GM18526 (cell line): ENCODE measurements around the gene POU2F1.

Source experiments
- POLR2A ChIP-seq: IDR thresholded peaks from 3 replicates; pipeline ENCODE4 v1.6.1; 2011; ENCODE audit not compliant: insufficient read length; ENCODE audit errors: extremely low read depth

POU2F1 gene

DNA sequence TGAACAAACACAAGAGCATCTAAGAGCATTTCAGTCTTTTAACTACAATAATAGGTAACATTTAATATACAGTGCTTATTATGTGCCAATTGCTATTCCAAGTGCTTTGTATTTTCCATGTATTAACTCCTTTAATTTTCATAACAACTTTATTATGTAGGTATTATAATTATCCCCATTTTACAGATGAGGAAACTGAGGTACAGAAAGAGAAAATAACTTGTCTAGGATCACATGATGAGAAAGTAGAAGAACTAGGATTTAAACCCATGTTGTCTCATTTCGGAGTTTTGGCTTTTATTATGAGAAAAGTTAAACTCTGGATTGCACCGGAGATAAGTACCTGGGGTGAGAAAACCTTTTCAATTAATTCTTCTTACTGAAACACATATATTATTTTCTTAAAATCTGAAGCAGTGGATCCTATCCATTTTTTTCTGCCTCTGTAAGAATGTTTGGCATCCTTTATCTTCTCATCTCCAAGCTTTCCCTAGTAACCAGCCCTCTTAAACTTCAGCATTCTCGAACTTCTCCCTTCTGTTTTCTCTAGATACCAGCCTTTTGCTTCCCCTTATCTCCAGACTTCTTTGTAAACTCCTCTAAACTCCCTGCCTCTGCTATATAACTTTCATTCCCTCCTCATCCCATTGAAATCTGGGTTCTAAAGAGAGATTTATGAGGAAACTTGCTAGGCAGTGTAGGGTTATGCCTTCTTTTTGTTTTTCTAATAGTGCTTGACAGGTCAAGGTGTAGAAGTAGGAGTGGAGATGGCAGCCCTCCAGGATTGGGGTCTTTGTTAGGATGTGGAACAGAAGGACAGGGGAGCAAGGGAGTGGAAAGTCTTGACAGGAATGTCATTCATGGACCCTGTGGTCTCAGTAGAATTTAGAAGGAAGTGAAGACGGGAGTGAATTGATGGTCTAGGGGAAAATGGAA is 28.3 kb downstream of the POU2F1 start:
- no peak for TF ChIP-seq POLR2A

DNA sequence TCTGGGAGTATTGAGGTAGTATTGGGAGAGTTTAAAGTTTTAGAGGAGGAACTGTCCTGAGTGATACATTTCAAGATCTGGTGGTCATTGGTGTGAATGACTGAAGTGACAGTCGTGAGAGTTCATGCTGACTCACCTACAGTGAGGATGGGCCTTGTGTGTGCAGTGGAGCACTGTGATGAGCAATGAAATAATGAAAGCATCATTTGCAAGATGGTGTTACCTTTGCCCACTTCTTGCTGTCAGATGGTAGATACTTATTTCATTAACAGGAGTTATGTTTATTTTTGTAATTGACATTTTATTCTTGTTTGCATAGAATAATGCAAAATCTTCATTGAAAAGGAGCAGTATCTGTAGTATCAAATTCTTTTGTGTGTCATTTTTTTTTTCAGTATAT is 29.0 kb downstream of the POU2F1 start:
- TF ChIP-seq POLR2A, result no peak

DNA sequence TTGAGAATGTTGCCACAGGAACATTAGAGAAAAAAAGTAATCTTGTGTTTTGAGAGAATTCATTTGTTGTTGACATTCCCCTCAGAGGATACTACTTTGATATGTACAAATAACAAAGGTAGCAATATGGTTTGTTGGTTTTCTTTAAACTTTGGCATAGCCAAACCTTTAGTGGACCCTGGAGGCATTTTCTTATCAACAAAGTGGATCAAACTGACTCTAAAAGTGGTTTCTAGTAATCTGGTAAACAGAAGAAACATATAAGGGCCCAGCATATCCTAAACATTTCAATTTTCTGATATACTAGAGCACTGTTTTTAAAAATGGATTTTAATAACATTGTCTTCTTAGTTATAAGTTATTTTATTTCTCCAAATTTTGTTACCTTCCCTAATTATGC is 29.8 kb downstream of the POU2F1 start:
- TF ChIP-seq POLR2A, result no peak

DNA sequence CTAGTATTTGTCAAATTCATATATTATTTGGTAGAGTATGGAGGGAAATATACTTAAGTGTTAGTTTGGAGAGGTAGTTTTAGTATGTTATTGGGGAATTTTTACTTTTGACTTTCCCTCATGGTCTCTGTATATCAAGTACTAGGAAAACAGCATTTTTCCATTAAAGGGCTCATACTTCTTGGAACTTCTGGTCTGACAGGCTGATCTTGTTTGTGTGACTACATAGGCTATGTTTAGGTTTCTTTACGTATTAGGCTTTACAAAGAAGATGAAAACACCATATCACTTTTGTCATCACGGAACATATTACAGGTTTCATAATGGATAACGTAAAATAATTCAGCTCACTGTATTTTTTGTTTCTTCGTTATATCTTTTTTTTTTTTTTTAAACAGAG is 30.8 kb downstream of the POU2F1 start:
- TF ChIP-seq POLR2A, result no peak

DNA sequence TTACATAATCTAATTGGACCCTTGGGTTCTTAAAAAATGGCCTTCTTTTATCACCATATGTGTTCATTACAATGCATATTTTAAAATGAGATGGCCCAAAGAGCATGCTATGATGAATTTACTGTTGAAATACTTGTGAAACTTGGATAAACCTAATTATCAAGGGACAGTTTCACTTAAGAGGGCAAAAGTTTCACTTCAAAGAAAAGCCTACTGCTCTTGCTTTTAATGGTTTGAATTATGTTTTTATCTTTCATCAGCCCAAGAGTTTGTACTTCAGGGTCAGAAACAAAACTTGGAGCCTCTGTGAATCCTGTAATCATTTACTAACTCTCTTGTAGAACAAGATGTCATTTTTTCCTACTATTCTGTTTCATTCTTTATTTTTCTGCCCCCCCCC is 32.3 kb downstream of the POU2F1 start:
- TF ChIP-seq POLR2A, result no peak

DNA sequence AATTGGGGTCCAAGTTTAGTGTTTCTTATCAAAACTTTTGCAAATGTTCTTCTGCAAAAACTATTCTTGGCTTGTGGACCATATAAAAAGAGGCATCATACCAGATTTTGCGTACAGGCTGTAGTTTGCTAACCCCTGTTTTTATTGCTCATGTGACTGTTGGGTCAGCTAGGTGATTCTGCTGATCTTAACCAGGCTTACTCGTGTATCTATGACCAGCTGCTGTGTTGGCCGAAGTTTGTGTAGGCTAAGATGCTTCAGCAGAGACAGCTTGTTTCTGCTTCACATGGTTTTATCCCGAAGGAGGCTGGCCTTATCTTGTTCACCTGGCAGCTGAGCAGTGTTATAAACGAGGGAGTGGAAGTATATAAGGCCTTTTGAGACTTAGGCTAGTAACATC is 38.2 kb downstream of the POU2F1 start:
- TF ChIP-seq POLR2A, result no peak

DNA sequence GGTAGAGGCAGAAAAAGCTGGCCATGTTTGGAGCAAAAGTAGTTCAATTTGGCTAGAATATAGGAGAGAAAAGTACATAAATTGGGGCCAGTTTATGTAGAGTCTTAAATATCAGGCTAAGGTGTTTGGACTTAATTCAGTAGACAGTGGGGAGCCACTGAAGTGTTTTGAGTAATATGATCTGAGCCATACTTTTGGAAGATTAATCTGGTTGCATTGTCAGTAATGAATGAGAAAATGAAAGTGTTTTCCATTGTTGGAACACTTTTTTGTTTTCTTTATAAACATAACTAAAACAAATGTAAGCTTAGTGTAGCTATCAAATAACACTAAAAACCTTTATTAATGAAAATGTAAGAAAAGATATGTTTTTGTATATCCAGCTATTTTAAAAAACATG is 42.1 kb downstream of the POU2F1 start:
- TF ChIP-seq POLR2A, result no peak

DNA sequence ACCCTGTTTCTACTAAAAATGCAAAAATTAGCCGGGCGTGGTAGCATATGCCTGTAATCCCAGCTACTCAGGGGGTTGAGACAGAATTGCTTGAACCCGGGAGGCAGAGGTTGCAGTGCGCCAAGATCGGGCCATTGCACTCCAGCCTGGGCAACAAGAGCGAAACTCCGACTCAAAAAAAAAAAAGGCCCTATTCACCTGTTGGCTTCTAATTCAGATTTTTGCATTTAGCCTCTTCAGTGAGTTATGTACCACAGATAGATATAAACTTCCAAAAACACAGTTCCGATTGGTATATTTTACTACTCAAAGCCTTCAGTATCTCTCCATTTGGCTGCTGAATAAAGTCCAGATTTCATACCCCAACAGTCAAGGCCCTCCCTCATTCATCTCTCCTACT is 42.7 kb downstream of the POU2F1 start:
- no peak for TF ChIP-seq POLR2A

DNA sequence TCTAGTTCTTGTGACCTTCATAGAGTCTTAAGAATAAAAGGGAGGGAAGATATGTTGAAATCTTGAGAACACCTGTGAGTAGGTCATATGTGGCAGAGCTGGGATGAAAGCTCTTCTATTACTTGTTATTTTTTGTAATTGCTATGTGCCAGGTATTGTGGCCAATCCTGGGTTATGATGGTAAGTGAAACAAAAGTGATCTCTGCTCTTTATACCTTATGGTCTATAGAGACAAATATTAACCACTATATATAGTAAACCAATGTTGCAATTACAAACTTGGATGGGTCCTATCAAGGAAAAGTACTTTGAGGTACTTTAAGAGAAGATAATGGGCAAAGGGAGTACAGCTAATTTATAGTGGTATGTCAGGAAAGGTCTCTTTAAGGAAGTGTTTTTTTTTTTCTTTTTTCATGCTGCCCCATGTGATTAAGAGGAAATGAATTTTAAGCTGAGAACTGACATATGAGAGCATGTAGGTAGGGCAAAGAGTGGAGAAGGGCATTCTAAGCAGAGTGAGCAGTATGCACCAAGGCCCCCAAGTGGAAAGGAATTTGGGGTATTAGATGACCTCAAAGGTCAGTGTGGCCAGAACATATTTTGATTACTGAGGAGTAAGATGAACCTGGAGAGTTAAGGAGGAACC is 43.3 kb downstream of the POU2F1 start:
- no peak for TF ChIP-seq POLR2A

DNA sequence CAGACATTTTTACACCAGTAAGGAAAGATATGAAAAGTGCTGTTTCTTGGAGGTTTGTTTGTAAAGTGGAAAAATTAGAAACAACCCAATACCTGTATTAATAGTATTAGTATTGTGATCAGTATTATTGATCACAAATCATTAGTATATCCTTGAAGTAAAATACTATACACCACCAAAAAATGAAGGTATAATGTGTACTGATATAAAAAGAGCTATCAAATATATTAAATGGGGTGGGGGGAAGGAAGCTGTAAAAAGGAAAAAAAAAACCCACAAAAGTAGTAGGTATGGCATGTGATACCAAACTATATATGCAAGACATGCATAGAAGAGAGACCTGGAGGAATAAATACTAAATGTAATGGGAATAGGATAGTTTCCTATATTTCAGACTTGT is 46.3 kb downstream of the POU2F1 start:
- no peak for TF ChIP-seq POLR2A

DNA sequence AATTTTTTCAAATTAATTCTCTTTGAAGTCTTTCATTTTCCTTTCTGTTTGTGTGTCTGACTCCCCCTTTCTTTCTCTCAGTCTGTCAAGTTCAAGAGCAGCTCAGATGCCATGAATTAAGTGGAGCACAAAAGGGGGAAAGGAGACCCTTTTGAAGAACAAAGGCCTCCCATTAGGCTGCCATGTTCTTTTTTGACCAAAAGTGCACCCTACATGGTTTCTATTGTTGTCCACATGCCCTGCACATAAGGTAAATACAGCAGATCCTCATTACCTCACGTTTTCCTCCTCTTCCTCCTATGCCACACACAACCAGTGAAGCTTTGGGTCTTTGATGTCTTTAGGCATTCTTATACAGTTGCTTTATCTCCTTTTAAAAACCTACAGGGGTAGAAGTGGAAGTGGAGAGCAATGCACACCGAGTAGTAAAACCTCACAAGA is 47.7 kb downstream of the POU2F1 start:
- TF ChIP-seq POLR2A, result no peak

DNA sequence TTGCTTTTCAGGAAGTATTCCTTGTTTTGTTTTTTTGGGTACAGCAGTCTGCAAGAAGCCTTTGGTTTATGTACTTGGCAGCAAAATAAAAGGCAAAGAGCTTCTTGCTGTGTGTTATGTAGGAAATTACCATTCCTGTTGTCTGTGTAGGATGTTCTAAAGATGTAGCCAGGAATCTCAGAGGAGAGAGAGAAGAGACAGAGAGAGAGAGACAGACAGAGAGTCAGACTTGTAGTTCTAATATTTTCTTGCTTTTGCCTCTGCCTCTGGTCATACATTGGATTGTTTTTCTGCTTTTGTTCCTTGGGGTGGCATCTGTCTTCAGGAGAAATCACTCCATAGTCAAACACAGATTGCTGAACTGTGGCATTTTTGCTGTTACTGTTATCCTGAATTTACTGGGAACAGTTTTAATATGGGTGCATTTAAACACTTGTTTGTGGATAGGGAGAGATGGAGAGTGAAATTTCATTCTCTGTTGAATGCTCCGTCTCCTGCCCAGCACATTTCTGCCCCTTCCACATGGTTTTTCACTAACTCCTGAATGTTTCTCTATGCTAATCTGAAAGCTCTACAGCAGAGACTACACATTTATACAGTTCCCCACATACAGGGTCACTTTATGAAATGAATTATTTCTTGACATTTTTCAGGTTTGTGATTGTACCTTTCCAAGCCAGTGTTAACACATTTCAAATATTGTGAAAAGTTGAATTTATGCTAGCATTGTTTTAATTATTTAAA is 49.8 kb downstream of the POU2F1 start:
- TF ChIP-seq POLR2A, result no peak

DNA sequence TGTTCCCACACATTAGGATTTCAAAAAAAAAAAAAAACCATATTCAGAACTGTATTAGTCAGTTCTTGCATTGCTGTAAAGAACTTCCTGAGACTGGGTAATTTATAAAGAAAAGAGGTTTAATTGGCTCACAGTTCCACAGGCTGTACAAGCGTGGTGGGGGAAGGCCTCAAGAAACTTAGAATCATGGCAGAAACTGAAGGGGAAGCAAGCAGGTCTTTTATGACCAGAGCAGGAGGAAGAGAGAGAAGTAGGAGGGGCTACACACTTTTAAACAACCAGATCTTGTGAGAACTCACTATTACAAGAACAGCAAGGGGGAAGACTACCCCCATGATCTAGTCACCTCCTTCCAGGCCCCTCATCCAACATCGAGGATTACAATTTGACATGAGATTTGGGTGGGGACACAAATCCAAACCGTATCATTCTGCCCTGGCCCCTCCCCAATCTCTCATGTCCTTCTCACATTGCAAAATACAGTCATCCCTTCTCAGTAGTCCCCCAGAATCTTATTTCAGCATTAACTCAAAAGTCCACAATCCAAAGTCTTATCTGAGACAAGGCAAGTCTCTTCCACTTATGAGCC is 51.8 kb downstream of the POU2F1 start:
- no peak for TF ChIP-seq POLR2A

DNA sequence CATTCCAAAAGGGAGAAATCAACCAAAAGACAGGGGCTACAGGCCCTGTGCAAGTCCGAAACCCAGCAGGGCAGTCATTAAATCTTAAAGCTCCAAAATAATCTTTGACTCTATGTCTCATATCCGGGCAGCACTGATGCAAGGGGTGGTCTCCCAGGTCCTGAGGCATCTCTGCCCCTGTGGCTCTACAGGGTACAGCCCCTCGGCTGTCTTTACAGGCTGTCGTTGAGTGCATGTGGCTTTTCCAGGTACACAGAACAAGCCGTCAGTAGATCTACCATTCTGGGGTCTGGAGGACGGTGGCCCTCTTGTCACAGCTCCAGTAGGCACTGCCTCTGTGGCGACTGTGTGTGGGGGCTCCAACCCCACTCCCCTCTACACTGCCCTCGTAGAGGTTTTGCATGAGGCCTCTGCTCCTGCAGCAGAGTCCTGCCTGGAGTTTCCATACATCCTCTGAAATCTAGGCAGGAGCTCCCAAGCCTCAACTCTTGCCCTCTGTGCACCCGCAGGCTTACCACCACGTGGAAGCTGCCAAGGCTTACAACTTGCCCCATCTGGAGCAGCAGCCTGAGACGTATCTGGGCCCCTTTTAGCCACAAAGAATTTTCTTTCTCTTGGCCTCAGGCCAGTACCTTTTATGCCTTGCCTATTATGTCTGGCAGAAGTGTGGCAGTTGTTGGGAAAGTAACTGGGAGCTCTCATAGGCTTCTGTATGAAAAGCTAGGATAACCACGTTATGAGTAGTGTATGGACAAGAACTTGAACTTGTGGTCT is 52.5 kb downstream of the POU2F1 start:
- no peak for TF ChIP-seq POLR2A

DNA sequence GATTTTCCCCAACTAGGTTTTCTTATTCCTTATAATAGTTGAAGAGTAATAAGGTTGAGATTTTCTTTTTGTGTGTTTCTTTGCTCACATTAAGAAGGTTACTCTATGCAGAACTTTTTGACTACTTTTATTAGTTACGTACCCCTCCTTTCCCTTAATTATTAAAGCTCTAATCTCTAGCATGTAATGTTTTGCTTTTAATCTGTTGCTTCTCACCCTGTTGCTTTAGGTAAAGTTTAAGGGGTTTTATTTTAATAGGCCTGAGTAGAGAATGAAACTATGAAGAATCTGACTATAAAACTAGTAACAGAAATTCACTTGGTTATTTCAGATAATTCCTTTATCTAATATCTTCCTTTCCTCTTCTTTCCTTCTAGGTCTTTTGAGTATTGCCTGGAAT is 53.4 kb downstream of the POU2F1 start:
- no peak for TF ChIP-seq POLR2A
